Endothelial cell of umbilical vein (primary cell): ENCODE measurements around the gene XXYLT1. TPM values are rescaled to one million over a fixed set of nuclear protein-coding genes. Genes with fewer than 3 reads are reported as not detected.

Experiments
- BruUV-seq: library from RNA; stranded (reverse); fragments of 400-500 nt; replicated peaks from 2 replicates; lab custom pipeline; 2021; lab: Mats Ljungman, UMichigan
- CTCF ChIA-PET: fragments of 300-600, 350-600 bp; sonication (Branson Sonifier 250); formaldehyde crosslinking; loops from one replicate; lab custom pipeline; 2021; ENCODE audit warnings: antibody characterized with exemption, inconsistent platforms; lab: Charles Lee
- POLR2A ChIA-PET: fragments of 300-600, 350-600 bp; sonication (Branson Sonifier 250); formaldehyde crosslinking; loops from one replicate; lab custom pipeline; 2021; ENCODE audit warnings: antibody characterized with exemption, inconsistent platforms; lab: Charles Lee
- DNase-seq: peaks from one replicate; pipeline ENCODE4 v3.0.0-alpha.2; 2011; ENCODE audit warnings: low read depth, low spot score
- FAIRE-seq: peaks from 2 replicates; lab custom pipeline; 2011; peaks lifted over from hg19 to GRCh38; lab: Jason Lieb, UNC
- H2AFZ ChIP-seq: 2 replicates; pipeline ENCODE4 v1.6.0; 2012; ENCODE audit warnings: low read depth, low read length, control low read depth, inconsistent platforms
- H3K27ac ChIP-seq: 2 replicates; pipeline ENCODE4 v1.5.1; 2011; ENCODE audit warnings: low read depth, mild to moderate bottlenecking, control low read depth, low read length, moderate library complexity; ENCODE audit not compliant: insufficient read depth
- H3K27me3 ChIP-seq, 2 experiments: 2 replicates each; pipeline versions ENCODE4 v1.6.0 to v1.6.1; 2011; ENCODE audit warnings: low read length in 2 of 2, mixed read lengths in 1 of 2; ENCODE audit not compliant: control insufficient read depth in 2 of 2, insufficient read depth in 2 of 2
- H3K36me3 ChIP-seq, 2 experiments: 2 replicates in 1 of 2; 3 replicates in 1 of 2; pipeline ENCODE4 v1.5.1; 2011; ENCODE audit warnings: low read length in 2 of 2, mild to moderate bottlenecking in 1 of 2, moderate library complexity in 1 of 2; ENCODE audit not compliant: control insufficient read depth in 2 of 2, insufficient read depth in 2 of 2; ENCODE audit errors: extremely low read depth in 1 of 2
- H3K4me1 ChIP-seq: 3 replicates; pipeline ENCODE4 v1.5.1; 2011; ENCODE audit warnings: mild to moderate bottlenecking, low read length; ENCODE audit not compliant: control insufficient read depth, insufficient read depth; ENCODE audit errors: extremely low read depth
- H3K4me2 ChIP-seq: 2 replicates; pipeline ENCODE4 v1.6.1; 2011; ENCODE audit warnings: low read length, control low read depth, mixed read lengths; ENCODE audit not compliant: insufficient read depth
- H3K4me3 ChIP-seq, 3 experiments: fragments of 200-600 bp in 1 of 3; sonication (generic), shearing (Covaris generic) in 1 of 3; replicated peaks in 1 of 3; 2 replicates each; pipeline ENCODE4 v1.5.1; 2011 to 2016; ENCODE audit warnings: control low read depth in 3 of 3, low read length in 3 of 3, mild to moderate bottlenecking in 2 of 3, inconsistent platforms in 1 of 3, low read depth in 1 of 3, moderate library complexity in 1 of 3; ENCODE audit not compliant: insufficient read depth in 1 of 3
- H3K79me2 ChIP-seq: 2 replicates; pipeline ENCODE4 v1.6.0; 2012; ENCODE audit warnings: low read length, inconsistent platforms; ENCODE audit not compliant: control insufficient read depth, insufficient read depth
- H3K9ac ChIP-seq: replicated peaks from 2 replicates; pipeline ENCODE3; 2011; ENCODE audit warnings: low read length, control low read depth; ENCODE audit not compliant: insufficient read depth; ENCODE audit errors: extremely low read depth
- H3K9me1 ChIP-seq: replicated peaks from 3 replicates; pipeline ENCODE4 v1.6.0; 2011; ENCODE audit warnings: mild to moderate bottlenecking, low read length; ENCODE audit not compliant: control insufficient read depth, insufficient read depth; ENCODE audit errors: extremely low read depth
- H3K9me3 ChIP-seq: replicated peaks from 2 replicates; pipeline ENCODE4 v1.5.1; 2012; ENCODE audit warnings: low read length, inconsistent platforms; ENCODE audit not compliant: control insufficient read depth, insufficient read depth
- H4K20me1 ChIP-seq: replicated peaks from 2 replicates; pipeline ENCODE3; 2011; ENCODE audit warnings: mild to moderate bottlenecking, low read length; ENCODE audit not compliant: control insufficient read depth, insufficient read depth; ENCODE audit errors: extremely low read depth
- FOS ChIP-seq: IDR thresholded peaks from 2 replicates; pipeline ENCODE4 v1.6.1; 2011; ENCODE audit warnings: mild to moderate bottlenecking, low read length, moderate library complexity, borderline replicate concordance; ENCODE audit not compliant: insufficient read depth
- GATA2 ChIP-seq: IDR thresholded peaks from 2 replicates; pipeline ENCODE4 v1.7.0; 2011; ENCODE audit warnings: low read depth, mild to moderate bottlenecking, moderate library complexity, mixed read lengths, low read length; ENCODE audit not compliant: insufficient read length, insufficient read depth
- JUN ChIP-seq: IDR thresholded peaks from 2 replicates; pipeline ENCODE4 v1.6.1; 2011; ENCODE audit warnings: borderline replicate concordance, low read depth; ENCODE audit not compliant: insufficient read length, insufficient read depth
- POLR2A ChIP-seq: IDR thresholded peaks from 2 replicates; pipeline ENCODE4 v1.6.1; 2012; ENCODE audit warnings: low read depth, mild to moderate bottlenecking, control low read depth, low read length
- dilution Hi-C: fragments of 300-500 bp; cut with MboI; formaldehyde crosslinking; loops from one replicate; pipeline ENCODE4 v1.15.0; 2019; ENCODE audit warnings: low sequenced_read_pairs; ENCODE audit not compliant: extremely low pct_ligation_motif_present
- intact Hi-C: fragments of 100-400 bp; cut with micrococcal nuclease; formaldehyde crosslinking; loops from one replicate; pipeline ENCODE4 v1.10.0; 2022
- polyA plus RNA-seq, 4 experiments: library from polyadenylated mRNA; depleted of rRNA in 3 of 4; stranded (reverse) in 3 of 4; unstranded in 1 of 4; fragments of >200 nt; gene quantifications; 2 replicates each; pipeline versions ENCODE4 v1.2.1 to v1.2.3, GENCODE V29; 2011 to 2012; ENCODE audit warnings: missing spikeins in 1 of 4
- total RNA-seq: library from RNA; stranded (reverse); gene quantifications from 2 replicates; pipeline ENCODE4 v1.2.3, GENCODE V29; 2021
- TF ChIP-seq, protein P1 (sequence below): IDR thresholded peaks from 2 replicates; pipeline ENCODE4 v1.6.1; 2011; ENCODE audit not compliant: insufficient read depth, insufficient read length
- TF ChIP-seq, protein P2 (sequence below), 2 donors: IDR thresholded peaks; 1 replicate in 1 of 2; 2 replicates in 1 of 2; pipeline ENCODE4 v1.5.1; 2011; ENCODE audit warnings: low read length in 2 of 2, mild to moderate bottlenecking in 2 of 2, moderate library complexity in 2 of 2, control low read depth in 1 of 2, inconsistent platforms in 1 of 2, low read depth in 1 of 2; ENCODE audit not compliant: insufficient read depth in 1 of 2; ENCODE audit errors: extremely low read depth in 1 of 2

The XXYLT1 gene
- total and polyA plus RNA-seq, 2 donors (not counting 3 experiments of a cell fraction or from before 2014, with no cell fraction given): 54.4 to 78.1 TPM

DNA sequence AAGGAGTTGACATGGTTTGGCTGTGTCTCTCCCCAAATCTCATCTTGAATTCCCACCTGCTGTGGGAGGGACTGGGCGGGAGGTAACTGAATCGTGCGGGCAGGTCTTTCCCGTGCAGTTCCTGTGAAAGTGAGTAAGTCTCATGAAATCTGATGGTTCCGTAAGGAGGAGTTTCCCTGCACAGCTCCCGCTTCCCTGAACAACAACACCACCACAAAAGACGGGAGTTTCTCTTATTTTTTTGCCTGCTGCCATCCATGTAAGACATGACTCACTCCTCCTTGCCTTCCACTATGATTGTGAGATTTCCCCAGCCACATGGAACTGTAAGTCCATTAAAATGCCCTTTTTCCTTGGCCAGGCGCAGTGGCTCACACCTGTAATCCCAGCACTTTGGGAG, 22.7 kb downstream of the XXYLT1 start:
- H3K27ac ChIP-seq: no peak overlapping the region
- BruUV-seq: no TSS peak
- H4K20me1 ChIP-seq: no peaks in the 10 kb centered on the region
- no peaks in the 10 kb centered on the region for H3K9me1 ChIP-seq
- no peaks in the 10 kb centered on the region for H3K9me3 ChIP-seq
- H3K4me2 ChIP-seq: no peak overlapping the region
- TF ChIP-seq POLR2A (no peak), GATA2 (no peak), FOS (no peak), JUN (no peak)
- TF ChIP-seq, protein P1, sequence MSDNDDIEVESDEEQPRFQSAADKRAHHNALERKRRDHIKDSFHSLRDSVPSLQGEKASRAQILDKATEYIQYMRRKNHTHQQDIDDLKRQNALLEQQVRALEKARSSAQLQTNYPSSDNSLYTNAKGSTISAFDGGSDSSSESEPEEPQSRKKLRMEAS: no peak
- TF ChIP-seq, protein P2, sequence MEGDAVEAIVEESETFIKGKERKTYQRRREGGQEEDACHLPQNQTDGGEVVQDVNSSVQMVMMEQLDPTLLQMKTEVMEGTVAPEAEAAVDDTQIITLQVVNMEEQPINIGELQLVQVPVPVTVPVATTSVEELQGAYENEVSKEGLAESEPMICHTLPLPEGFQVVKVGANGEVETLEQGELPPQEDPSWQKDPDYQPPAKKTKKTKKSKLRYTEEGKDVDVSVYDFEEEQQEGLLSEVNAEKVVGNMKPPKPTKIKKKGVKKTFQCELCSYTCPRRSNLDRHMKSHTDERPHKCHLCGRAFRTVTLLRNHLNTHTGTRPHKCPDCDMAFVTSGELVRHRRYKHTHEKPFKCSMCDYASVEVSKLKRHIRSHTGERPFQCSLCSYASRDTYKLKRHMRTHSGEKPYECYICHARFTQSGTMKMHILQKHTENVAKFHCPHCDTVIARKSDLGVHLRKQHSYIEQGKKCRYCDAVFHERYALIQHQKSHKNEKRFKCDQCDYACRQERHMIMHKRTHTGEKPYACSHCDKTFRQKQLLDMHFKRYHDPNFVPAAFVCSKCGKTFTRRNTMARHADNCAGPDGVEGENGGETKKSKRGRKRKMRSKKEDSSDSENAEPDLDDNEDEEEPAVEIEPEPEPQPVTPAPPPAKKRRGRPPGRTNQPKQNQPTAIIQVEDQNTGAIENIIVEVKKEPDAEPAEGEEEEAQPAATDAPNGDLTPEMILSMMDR (IDR thresholded peaks at IDR 0.05; ENCODE audit: extremely low read depth in 1 of 2, insufficient read depth in 1 of 2, low read depth in 1 of 2, low read length in 2 of 2): no peak
- intact Hi-C loops (no loop called here), dilution Hi-C loops (loop anchor here (10.0 kb wide), 1 partner anchor 563 kb away; the partner anchor contains the start of gene FAM43A)
- no peaks in the 10 kb centered on the region for H3K27me3 ChIP-seq
- H3K79me2 ChIP-seq: peaks cover 15% of the 10 kb centered on the region
- peak; percentile 12 for FAIRE-seq
- peaks cover 0 to 5% of the 10 kb centered on the region in 2 experiments for H3K36me3 ChIP-seq
- no peak overlapping the region for H3K4me3 ChIP-seq
- DNase-seq: no peak
- H3K4me1 ChIP-seq: no peaks in the 10 kb centered on the region
- ChIA-PET CTCF (no interaction called here), POLR2A (interaction anchor here (0.7 kb wide), 1 partner anchor 566 kb away, joined by 4 read pairs; no protein-coding TSS in a partner anchor)
- no peak overlapping the region for H2AFZ ChIP-seq
- H3K9ac ChIP-seq: no peak overlapping the region
